Measurements from ENCODE around the gene TCF4. TPM values are rescaled to one million over a fixed set of nuclear protein-coding genes. Genes with fewer than 3 reads are reported as not detected.

TCF4 gene
- total and polyA plus RNA-seq, 2 experiments from 2014 or later = 77.7 to 89.2 TPM

DNA sequence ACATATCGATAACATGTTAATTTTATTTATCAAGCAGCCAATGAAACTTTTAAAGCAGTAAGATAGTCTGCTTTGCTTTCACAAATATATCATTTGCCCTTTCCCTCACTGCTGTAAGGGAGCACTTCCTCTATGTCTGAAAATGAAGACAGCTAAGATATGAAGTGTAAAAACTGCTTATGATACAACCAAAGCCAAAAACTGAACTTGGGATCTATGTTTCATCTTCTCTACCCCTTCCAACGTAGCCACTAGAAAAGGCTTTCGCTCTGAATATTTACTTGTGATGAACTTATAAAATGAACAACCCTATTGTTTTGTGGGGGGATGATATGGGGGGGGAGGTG, 140.3 kb downstream of the TCF4 start:
- H3K9me3 Mint-ChIP-seq = peaks cover 6% of the 10 kb centered on the region; the same call in 2 of the 3 replicates
- no peak overlapping the region for H3K4me2 ChIP-seq
- H3F3A ChIP-seq (replicated peaks; ENCODE audit: low read depth) = no peaks in the 10 kb centered on the region
- peaks cover 3% of the 10 kb centered on the region for H4K20me1 ChIP-seq (replicated peaks; ENCODE audit: insufficient read depth)
- no peak overlapping the region for H3K4me3 ChIP-seq
- no peak for ATAC-seq
- H3K4me1 Mint-ChIP-seq = peaks cover 45% of the 10 kb centered on the region
- 0 out of 2 replicates have a peak, but pooled peaks cover 1% of the 10 kb centered on the region for H3K4me1 ChIP-seq (ENCODE audit: insufficient read depth)
- no peak for TF ChIP-seq EZH2 (IDR thresholded peaks at IDR 0.05; ENCODE audit: low read depth, unreplicated experiment)
- TF ChIP-seq, protein P1, sequence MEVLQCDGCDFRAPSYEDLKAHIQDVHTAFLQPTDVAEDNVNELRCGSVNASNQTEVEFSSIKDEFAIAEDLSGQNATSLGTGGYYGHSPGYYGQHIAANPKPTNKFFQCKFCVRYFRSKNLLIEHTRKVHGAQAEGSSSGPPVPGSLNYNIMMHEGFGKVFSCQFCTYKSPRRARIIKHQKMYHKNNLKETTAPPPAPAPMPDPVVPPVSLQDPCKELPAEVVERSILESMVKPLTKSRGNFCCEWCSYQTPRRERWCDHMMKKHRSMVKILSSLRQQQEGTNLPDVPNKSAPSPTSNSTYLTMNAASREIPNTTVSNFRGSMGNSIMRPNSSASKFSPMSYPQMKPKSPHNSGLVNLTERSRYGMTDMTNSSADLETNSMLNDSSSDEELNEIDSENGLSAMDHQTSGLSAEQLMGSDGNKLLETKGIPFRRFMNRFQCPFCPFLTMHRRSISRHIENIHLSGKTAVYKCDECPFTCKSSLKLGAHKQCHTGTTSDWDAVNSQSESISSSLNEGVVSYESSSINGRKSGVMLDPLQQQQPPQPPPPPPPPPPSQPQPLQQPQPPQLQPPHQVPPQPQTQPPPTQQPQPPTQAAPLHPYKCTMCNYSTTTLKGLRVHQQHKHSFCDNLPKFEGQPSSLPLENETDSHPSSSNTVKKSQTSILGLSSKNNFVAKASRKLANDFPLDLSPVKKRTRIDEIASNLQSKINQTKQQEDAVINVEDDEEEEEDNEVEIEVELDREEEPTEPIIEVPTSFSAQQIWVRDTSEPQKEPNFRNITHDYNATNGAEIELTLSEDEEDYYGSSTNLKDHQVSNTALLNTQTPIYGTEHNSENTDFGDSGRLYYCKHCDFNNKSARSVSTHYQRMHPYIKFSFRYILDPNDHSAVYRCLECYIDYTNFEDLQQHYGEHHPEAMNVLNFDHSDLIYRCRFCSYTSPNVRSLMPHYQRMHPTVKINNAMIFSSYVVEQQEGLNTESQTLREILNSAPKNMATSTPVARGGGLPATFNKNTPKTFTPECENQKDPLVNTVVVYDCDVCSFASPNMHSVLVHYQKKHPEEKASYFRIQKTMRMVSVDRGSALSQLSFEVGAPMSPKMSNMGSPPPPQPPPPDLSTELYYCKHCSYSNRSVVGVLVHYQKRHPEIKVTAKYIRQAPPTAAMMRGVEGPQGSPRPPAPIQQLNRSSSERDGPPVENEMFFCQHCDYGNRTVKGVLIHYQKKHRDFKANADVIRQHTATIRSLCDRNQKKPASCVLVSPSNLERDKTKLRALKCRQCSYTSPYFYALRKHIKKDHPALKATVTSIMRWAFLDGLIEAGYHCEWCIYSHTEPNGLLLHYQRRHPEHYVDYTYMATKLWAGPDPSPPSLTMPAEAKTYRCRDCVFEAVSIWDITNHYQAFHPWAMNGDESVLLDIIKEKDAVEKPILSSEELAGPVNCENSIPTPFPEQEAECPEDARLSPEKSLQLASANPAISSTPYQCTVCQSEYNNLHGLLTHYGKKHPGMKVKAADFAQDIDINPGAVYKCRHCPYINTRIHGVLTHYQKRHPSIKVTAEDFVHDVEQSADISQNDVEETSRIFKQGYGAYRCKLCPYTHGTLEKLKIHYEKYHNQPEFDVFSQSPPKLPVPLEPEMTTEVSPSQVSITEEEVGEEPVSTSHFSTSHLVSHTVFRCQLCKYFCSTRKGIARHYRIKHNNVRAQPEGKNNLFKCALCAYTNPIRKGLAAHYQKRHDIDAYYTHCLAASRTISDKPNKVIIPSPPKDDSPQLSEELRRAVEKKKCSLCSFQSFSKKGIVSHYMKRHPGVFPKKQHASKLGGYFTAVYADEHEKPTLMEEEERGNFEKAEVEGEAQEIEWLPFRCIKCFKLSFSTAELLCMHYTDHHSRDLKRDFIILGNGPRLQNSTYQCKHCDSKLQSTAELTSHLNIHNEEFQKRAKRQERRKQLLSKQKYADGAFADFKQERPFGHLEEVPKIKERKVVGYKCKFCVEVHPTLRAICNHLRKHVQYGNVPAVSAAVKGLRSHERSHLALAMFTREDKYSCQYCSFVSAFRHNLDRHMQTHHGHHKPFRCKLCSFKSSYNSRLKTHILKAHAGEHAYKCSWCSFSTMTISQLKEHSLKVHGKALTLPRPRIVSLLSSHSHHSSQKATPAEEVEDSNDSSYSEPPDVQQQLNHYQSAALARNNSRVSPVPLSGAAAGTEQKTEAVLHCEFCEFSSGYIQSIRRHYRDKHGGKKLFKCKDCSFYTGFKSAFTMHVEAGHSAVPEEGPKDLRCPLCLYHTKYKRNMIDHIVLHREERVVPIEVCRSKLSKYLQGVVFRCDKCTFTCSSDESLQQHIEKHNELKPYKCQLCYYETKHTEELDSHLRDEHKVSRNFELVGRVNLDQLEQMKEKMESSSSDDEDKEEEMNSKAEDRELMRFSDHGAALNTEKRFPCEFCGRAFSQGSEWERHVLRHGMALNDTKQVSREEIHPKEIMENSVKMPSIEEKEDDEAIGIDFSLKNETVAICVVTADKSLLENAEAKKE (CRISPR knock-in tag; IDR thresholded peaks at IDR 0.05) = no peak
- TF ChIP-seq, protein P2, sequence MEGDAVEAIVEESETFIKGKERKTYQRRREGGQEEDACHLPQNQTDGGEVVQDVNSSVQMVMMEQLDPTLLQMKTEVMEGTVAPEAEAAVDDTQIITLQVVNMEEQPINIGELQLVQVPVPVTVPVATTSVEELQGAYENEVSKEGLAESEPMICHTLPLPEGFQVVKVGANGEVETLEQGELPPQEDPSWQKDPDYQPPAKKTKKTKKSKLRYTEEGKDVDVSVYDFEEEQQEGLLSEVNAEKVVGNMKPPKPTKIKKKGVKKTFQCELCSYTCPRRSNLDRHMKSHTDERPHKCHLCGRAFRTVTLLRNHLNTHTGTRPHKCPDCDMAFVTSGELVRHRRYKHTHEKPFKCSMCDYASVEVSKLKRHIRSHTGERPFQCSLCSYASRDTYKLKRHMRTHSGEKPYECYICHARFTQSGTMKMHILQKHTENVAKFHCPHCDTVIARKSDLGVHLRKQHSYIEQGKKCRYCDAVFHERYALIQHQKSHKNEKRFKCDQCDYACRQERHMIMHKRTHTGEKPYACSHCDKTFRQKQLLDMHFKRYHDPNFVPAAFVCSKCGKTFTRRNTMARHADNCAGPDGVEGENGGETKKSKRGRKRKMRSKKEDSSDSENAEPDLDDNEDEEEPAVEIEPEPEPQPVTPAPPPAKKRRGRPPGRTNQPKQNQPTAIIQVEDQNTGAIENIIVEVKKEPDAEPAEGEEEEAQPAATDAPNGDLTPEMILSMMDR (conservative IDR thresholded peaks at IDR 0.05; ENCODE audit: low read depth in 2 of 2) = no peak
- H3K27me3 Mint-ChIP-seq (ENCODE audit: insufficient read depth, low read depth, poor library complexity) = peaks cover 7% of the 10 kb centered on the region
- no peak for DNase-seq (ENCODE audit: low spot score)
- no peaks in the 10 kb centered on the region for H3K9me2 ChIP-seq (ENCODE audit: insufficient read depth)
- peaks cover 20% of the 10 kb centered on the region; the same call in 2 of the 3 replicates for H3K36me3 Mint-ChIP-seq (ENCODE audit: low read depth)
- no peak overlapping the region for H2AFZ ChIP-seq
- no peaks in the 10 kb centered on the region for H3K36me3 ChIP-seq (ENCODE audit: insufficient read depth)
- H3K27ac Mint-ChIP-seq = no peak overlapping the region
- H3K27ac ChIP-seq (ENCODE audit: low read depth) = no peak overlapping the region
- no peaks in the 10 kb centered on the region for H3K27me3 ChIP-seq (ENCODE audit: insufficient read depth)
- no peak overlapping the region for H3K4me3 Mint-ChIP-seq
- H3K79me2 ChIP-seq (replicated peaks; ENCODE audit: insufficient read depth) = peaks cover 96% of the 10 kb centered on the region

All from GM23338 (cell line).